Right lobe of liver (tissue), 4 donors: ENCODE results near the gene NOS2.

Source experiments
- CTCF ChIP-seq, 4 donors: fragments of 200-600 bp in 3 of 4; fragments of 450-650 bp in 1 of 4; IDR thresholded peaks; one replicate each; pipeline versions ENCODE4 v1.5.1 to v1.8.0; 2016 to 2022; ENCODE audit warnings: antibody characterized with exemption in 4 of 4, mild to moderate bottlenecking in 2 of 4
- POLR2A ChIP-seq: fragments of 450-650 bp; IDR thresholded peaks from one replicate; pipeline ENCODE4 v1.6.1; 2017; ENCODE audit warnings: antibody characterized with exemption, mild to moderate bottlenecking
- donor health status: DM: no; HTN: no; CAD: no.
- donor health status: DM: no; HTN: no; CAD: no.
- donor health status: DM: no; HTN: yes; CAD: no.

- TF ChIP-seq POLR2A, result no peak
- no peak for TF ChIP-seq CTCF (IDR thresholded peaks at IDR 0.05)
Measured at GRCh38 chr17:27840688-27841087, 40.4 kb upstream of the NOS2 start.
